ENCODE data around the gene HIBCH.

GRCh38 chr2:190162851-190163250, 156.8 kb downstream of the HIBCH start:
- no peak for TF ChIP-seq NFYB (CRISPR knock-in tag; conservative IDR thresholded peaks at IDR 0.05; ENCODE audit: low read depth)
- TF ChIP-seq CTCF (IDR thresholded peaks at IDR 0.05), result no peak
- TF ChIP-seq JUN (CRISPR knock-in tag; IDR thresholded peaks at IDR 0.05), result no peak
- no peak for TF ChIP-seq E2F5 (CRISPR knock-in tag; IDR thresholded peaks at IDR 0.05)
- TF ChIP-seq NR3C1 (CRISPR knock-in tag; conservative IDR thresholded peaks at IDR 0.05; ENCODE audit: low read depth), result no peak
- no peak for TF ChIP-seq ATF3 (CRISPR knock-in tag; conservative IDR thresholded peaks at IDR 0.05)
